OCI-LY3 (cell line): Measurements from ENCODE around the gene PHACTR2.

Source experiments
- H2AFZ ChIP-seq: fragments of 200-600, 300-600 bp; shearing (Covaris generic); 2 replicates; pipeline ENCODE4 v1.6.0; 2014; ENCODE audit warnings: antibody characterized with exemption, low read depth, low read length
- H3K27ac ChIP-seq: fragments of 200-600, 300-600 bp; sonication (generic); 2 replicates; pipeline ENCODE4 v1.5.1; 2014; ENCODE audit warnings: mild to moderate bottlenecking, low read length, moderate library complexity, mixed read lengths
- H3K27me3 ChIP-seq: fragments of 200-600, 300-600 bp; sonication (generic); 2 replicates; pipeline ENCODE4 v1.6.1; 2014; ENCODE audit warnings: low read depth, low read length, mixed read lengths
- H3K36me3 ChIP-seq: fragments of 200-600, 300-600 bp; sonication (generic); replicated peaks from 2 replicates; pipeline ENCODE3; 2014; ENCODE audit warnings: low read depth, low read length, mixed read lengths
- H3K4me1 ChIP-seq: fragments of 300-600, 200-600 bp; sonication (generic); 2 replicates; pipeline ENCODE4 v1.6.1; 2014; ENCODE audit warnings: low read length, mixed read lengths
- H3K4me2 ChIP-seq: fragments of 200-600, 300-600 bp; sonication (generic); 2 replicates; pipeline ENCODE4 v1.6.1; 2014; ENCODE audit warnings: low read length, mixed read lengths
- H3K4me3 ChIP-seq: fragments of 300-600, 200-600 bp; sonication (generic); 2 replicates; pipeline ENCODE4 v1.5.1; 2014; ENCODE audit warnings: antibody characterized with exemption, mild to moderate bottlenecking, low read length, moderate library complexity
- H3K79me2 ChIP-seq: fragments of 300-600, 200-600 bp; shearing (Covaris generic); 2 replicates; pipeline ENCODE4 v1.6.1; 2014; ENCODE audit warnings: mild to moderate bottlenecking, low read length, mixed read lengths
- H3K9ac ChIP-seq: fragments of 300-600, 200-600 bp; shearing (Covaris generic); 2 replicates; pipeline ENCODE4 v1.6.0; 2014; ENCODE audit warnings: mild to moderate bottlenecking, low read length, moderate library complexity
- H3K9me3 ChIP-seq: fragments of 200-600, 300-600 bp; shearing (Covaris generic); 2 replicates; pipeline ENCODE4 v1.6.1; 2014; ENCODE audit warnings: low read length, mixed read lengths; ENCODE audit not compliant: insufficient read depth
- H4K20me1 ChIP-seq: fragments of 200-600, 300-600 bp; sonication (generic); 2 replicates; pipeline ENCODE4 v1.6.1; 2016; ENCODE audit warnings: low read length, mixed read lengths; ENCODE audit not compliant: insufficient read depth
- CTCF ChIP-seq: fragments of 200-600, 300-600 bp; sonication (generic); IDR thresholded peaks from 2 replicates; pipeline ENCODE4 v1.5.1; 2014; ENCODE audit warnings: antibody characterized with exemption, low read length, low read depth
- EZH2phosphoT487 ChIP-seq: fragments of 200-600 bp; shearing (Covaris generic); IDR thresholded peaks from 2 replicates; pipeline ENCODE4 v1.6.1; 2018; ENCODE audit warnings: antibody characterized with exemption, mixed run types, low read depth

The PHACTR2 gene

GRCh38 chr6:143688681-143689080 is 10.9 kb downstream of the PHACTR2 start:
- Histone ChIP-seq H3K9me3 (no peaks in the 10 kb centered on the region), H3K27me3 (no peaks in the 10 kb centered on the region), H3K9ac (no peak overlapping the region), H3K36me3 (no peaks in the 10 kb centered on the region), H3K79me2 (peaks cover under 1% of the 10 kb centered on the region), H2AFZ (no peak overlapping the region), H3K4me1 (peaks cover 10% of the 10 kb centered on the region), H4K20me1 (peaks cover 12% of the 10 kb centered on the region; the same call in 1 of the 2 replicates), H3K27ac (no peak overlapping the region), H3K4me2 (no peak overlapping the region), H3K4me3 (no peak overlapping the region)
- no peak for TF ChIP-seq CTCF
- no peak for TF ChIP-seq EZH2phosphoT487

GRCh38 chr6:143689852-143690251 is 12.1 kb downstream of the PHACTR2 start:
- H3K79me2 ChIP-seq, result no peaks in the 10 kb centered on the region; the same call in 1 of the 2 replicates
- H3K9ac ChIP-seq, result no peak overlapping the region
- H3K4me2 ChIP-seq, result no peak overlapping the region
- no peak overlapping the region for H3K27ac ChIP-seq
- H2AFZ ChIP-seq, result no peak overlapping the region
- H3K4me3 ChIP-seq, result no peak overlapping the region
- peaks cover 12% of the 10 kb centered on the region; the same call in 1 of the 2 replicates for H4K20me1 ChIP-seq
- no peaks in the 10 kb centered on the region for H3K36me3 ChIP-seq
- TF ChIP-seq EZH2phosphoT487, result no peak
- no peaks in the 10 kb centered on the region for H3K9me3 ChIP-seq
- H3K4me1 ChIP-seq, result peaks cover 18% of the 10 kb centered on the region
- H3K27me3 ChIP-seq, result no peaks in the 10 kb centered on the region

GRCh38 chr6:143691155-143691554 is 13.4 kb downstream of the PHACTR2 start:
- no peak overlapping the region for H3K27ac ChIP-seq
- H3K4me3 ChIP-seq, result no peak overlapping the region
- no peaks in the 10 kb centered on the region for H3K9me3 ChIP-seq
- no peak overlapping the region for H3K4me2 ChIP-seq
- TF ChIP-seq EZH2phosphoT487, result no peak
- no peak for TF ChIP-seq CTCF
- no peaks in the 10 kb centered on the region for H3K27me3 ChIP-seq
- H4K20me1 ChIP-seq, result peaks cover 16% of the 10 kb centered on the region
- H3K36me3 ChIP-seq, result no peaks in the 10 kb centered on the region
- no peak overlapping the region for H2AFZ ChIP-seq
- no peak overlapping the region for H3K9ac ChIP-seq
- peaks cover 23% of the 10 kb centered on the region for H3K4me1 ChIP-seq
- no peaks in the 10 kb centered on the region; the same call in 1 of the 2 replicates for H3K79me2 ChIP-seq

- no peak overlapping the region for H2AFZ ChIP-seq
- TF ChIP-seq CTCF (no peak), EZH2phosphoT487 (no peak)
- H3K36me3 ChIP-seq, result no peaks in the 10 kb centered on the region
- H4K20me1 ChIP-seq, result peaks cover 17% of the 10 kb centered on the region
- no peak overlapping the region for H3K27ac ChIP-seq
- no peak overlapping the region for H3K4me3 ChIP-seq
- H3K79me2 ChIP-seq, result peaks cover 2% of the 10 kb centered on the region; the same call in 1 of the 2 replicates
- no peak overlapping the region for H3K4me2 ChIP-seq
- H3K4me1 ChIP-seq, result peaks cover 21% of the 10 kb centered on the region
- no peak overlapping the region for H3K9ac ChIP-seq
- no peaks in the 10 kb centered on the region for H3K9me3 ChIP-seq
- H3K27me3 ChIP-seq, result no peaks in the 10 kb centered on the region
Observed at GRCh38 chr6:143691900-143692636, 14.3 kb downstream of the PHACTR2 start.
